Measurements from ENCODE around the gene TMEM132D.

TMEM132D gene

DNA sequence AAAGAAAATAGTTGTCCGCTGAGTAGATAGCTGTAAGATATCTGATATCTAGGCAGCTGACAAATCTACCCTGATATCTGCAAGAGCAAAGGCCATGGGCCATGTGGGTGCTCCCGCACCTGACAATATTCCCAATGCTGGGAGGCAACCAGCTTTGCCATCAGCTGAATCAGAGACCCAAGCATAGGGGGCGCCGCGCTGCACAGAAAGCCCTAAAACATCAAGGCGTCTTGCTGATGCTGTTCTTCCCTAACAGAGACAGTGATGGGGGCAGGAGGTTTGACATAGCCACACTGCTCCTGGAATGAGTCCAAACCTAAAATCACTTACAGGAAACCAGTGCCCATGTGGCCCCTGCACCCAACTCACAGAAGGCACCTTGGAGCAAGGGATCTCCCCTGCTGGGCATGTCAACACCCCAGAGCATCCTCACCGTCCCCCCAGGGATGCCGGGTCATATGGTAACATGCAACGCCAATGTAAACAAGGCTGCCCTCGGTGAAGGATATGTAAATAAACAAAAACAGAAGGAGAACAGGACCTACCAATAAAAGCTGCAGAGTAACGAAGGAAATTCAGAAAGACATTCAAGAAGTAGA is 199.5 kb downstream of the TMEM132D start:
- Histone ChIP-seq H3K4me3 (ENCODE audit: low read depth in 1 of 2, low read length in 2 of 2) (no peak overlapping the region), H3K4me1 (ENCODE audit: control insufficient read depth in 1 of 2, insufficient read depth in 2 of 2, low read length in 2 of 2) (no peaks in the 10 kb centered on the region), H3K27ac (ENCODE audit: low read depth, low read length) (no peak overlapping the region), H3K9ac (ENCODE audit: low read depth in 1 of 2, low read length in 2 of 2) (no peak overlapping the region), H3K9me3 (ENCODE audit: control insufficient read depth in 1 of 2, low read length in 2 of 2) (peaks cover 0 to 5% of the 10 kb centered on the region in 2 donors), H3K27me3 (ENCODE audit: control insufficient read depth in 1 of 2, insufficient read depth in 2 of 2, low read length in 2 of 2) (no peaks in the 10 kb centered on the region), H3K36me3 (ENCODE audit: control insufficient read depth in 1 of 2, insufficient read depth in 2 of 2, low read length in 2 of 2) (no peaks in the 10 kb centered on the region)

DNA sequence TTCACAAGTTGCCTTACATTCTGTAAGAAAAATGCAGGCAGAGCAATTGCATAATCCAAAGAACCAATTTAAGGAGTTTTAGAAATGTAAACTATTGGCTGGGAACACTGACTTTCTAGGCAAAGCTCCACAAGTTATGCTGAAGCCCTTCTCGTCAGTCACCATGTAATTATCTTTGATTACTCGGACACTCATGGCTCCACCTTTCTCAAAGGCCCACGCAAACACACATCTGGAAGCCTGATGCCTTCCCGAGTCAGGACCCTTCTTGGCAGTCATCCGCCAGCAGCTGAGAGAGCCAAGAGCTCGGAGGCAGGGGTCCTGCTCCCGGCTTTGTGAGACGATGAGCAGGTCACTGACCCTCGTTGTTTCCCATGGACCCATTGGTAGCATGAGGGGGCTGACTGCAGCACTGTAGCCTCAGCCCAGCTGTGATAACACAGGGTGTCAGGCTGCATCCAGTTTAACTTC is 202.2 kb downstream of the TMEM132D start:
- Histone ChIP-seq H3K4me3 (ENCODE audit: low read depth in 1 of 2, low read length in 2 of 2) (no peak overlapping the region), H3K9ac (ENCODE audit: low read depth in 1 of 2, low read length in 2 of 2) (no peak overlapping the region), H3K9me3 (ENCODE audit: control insufficient read depth in 1 of 2, low read length in 2 of 2) (peaks cover 0 to 2% of the 10 kb centered on the region in 2 donors), H3K27ac (ENCODE audit: low read depth, low read length) (no peak overlapping the region), H3K36me3 (ENCODE audit: control insufficient read depth in 1 of 2, insufficient read depth in 2 of 2, low read length in 2 of 2) (no peaks in the 10 kb centered on the region), H3K4me1 (ENCODE audit: control insufficient read depth in 1 of 2, insufficient read depth in 2 of 2, low read length in 2 of 2) (no peaks in the 10 kb centered on the region), H3K27me3 (ENCODE audit: control insufficient read depth in 1 of 2, insufficient read depth in 2 of 2, low read length in 2 of 2) (no peaks in the 10 kb centered on the region)

DNA sequence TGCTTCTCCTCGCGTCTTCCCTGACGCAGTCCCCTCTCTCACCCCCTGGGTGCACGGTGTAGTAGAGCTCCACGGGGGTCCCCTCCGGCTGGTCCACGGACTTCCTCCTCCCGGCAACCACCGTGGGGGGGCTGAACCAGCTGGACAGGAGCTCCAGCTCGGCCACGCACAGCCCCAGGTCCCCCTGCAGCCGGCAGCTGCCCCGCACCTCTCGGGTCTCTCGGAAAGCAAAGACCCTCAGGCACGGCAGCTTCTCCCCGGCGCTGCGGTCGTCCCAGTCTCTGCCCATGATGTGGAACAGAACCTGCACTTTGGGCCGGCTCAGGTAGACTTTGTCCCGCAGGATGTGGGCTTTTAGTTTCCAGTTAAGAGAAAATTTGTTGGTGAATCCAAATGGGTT is 203.8 kb downstream of the TMEM132D start:
- Histone ChIP-seq H3K4me1 (ENCODE audit: control insufficient read depth in 1 of 2, insufficient read depth in 2 of 2, low read length in 2 of 2) (no peaks in the 10 kb centered on the region), H3K36me3 (ENCODE audit: control insufficient read depth in 1 of 2, insufficient read depth in 2 of 2, low read length in 2 of 2) (no peaks in the 10 kb centered on the region), H3K27ac (ENCODE audit: low read depth, low read length) (no peak overlapping the region), H3K4me3 (ENCODE audit: low read depth in 1 of 2, low read length in 2 of 2) (no peak overlapping the region), H3K9ac (ENCODE audit: low read depth in 1 of 2, low read length in 2 of 2) (no peak overlapping the region), H3K9me3 (ENCODE audit: control insufficient read depth in 1 of 2, low read length in 2 of 2) (peaks cover 0 to 2% of the 10 kb centered on the region in 2 donors), H3K27me3 (ENCODE audit: control insufficient read depth in 1 of 2, insufficient read depth in 2 of 2, low read length in 2 of 2) (no peaks in the 10 kb centered on the region)

DNA sequence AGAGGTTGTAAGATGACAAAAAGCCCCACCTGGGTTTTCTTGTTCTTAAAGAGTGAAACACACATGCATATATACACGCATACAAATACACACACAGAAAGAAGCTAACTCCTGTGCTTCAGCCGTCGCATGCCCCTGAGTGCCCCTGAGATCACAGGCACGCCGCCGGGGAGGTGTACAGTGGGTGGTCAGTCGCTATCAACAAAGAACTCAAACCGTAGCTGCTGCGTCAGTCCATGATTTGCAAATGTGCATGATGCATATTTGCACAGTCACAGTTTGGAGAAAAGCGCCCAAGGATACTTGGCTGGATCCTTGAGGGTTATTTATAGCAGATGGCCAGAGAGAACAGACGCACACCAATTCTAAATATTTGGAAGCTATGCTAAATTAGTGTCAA is 206.9 kb downstream of the TMEM132D start:
- Histone ChIP-seq H3K27ac (ENCODE audit: low read depth, low read length) (no peak overlapping the region), H3K9ac (ENCODE audit: low read depth in 1 of 2, low read length in 2 of 2) (no peak overlapping the region), H3K4me3 (ENCODE audit: low read depth in 1 of 2, low read length in 2 of 2) (no peak overlapping the region), H3K9me3 (ENCODE audit: control insufficient read depth in 1 of 2, low read length in 2 of 2) (peaks cover 0 to 2% of the 10 kb centered on the region in 2 donors), H3K36me3 (ENCODE audit: control insufficient read depth in 1 of 2, insufficient read depth in 2 of 2, low read length in 2 of 2) (no peaks in the 10 kb centered on the region), H3K4me1 (ENCODE audit: control insufficient read depth in 1 of 2, insufficient read depth in 2 of 2, low read length in 2 of 2) (no peaks in the 10 kb centered on the region), H3K27me3 (ENCODE audit: control insufficient read depth in 1 of 2, insufficient read depth in 2 of 2, low read length in 2 of 2) (no peaks in the 10 kb centered on the region)

DNA sequence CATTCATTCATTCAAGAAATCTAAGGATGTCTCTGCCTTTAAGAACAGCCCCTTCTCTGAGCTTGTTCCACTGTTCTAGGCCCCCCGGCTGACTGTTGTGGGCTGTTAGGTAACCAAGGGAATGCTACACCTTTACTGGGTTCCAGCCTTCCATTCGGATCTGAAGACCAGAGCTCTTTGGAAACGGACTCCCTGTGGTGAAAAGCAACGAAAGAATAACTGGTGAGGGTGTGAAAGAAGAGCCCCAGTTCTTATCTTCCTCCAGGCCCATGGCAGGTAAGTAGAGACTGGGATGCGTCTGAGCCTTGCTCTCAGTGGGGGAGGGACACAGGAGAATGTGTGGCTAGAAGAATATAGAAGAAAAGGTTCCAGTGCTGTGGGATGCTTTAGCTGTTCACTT is 207.4 kb downstream of the TMEM132D start:
- Histone ChIP-seq H3K9ac (ENCODE audit: low read depth in 1 of 2, low read length in 2 of 2) (no peak overlapping the region), H3K9me3 (ENCODE audit: control insufficient read depth in 1 of 2, low read length in 2 of 2) (peaks cover 0 to 2% of the 10 kb centered on the region in 2 donors), H3K27ac (ENCODE audit: low read depth, low read length) (no peak overlapping the region)

DNA sequence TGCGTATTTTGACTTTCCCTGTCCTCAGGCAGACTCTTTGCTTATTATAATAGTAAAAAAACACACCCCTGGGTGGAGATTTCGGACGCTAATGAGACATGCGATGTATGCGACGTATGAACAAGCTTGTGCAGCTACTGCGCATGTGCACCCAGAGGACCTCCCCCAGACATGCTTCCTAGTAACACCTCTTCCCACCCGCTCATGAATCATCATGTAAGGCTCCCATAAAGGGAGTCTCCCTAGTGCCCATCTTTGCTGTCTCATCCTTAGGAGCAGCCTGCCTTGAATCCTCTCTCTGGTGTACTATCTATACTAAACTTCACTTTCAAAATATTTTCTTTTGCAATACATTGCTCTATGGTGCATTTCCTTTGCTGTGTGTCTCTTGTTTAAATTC is 210.1 kb downstream of the TMEM132D start:
- Histone ChIP-seq H3K4me3 (ENCODE audit: low read depth in 1 of 2, low read length in 2 of 2) (no peak overlapping the region), H3K9ac (ENCODE audit: low read depth in 1 of 2, low read length in 2 of 2) (no peak overlapping the region), H3K4me1 (ENCODE audit: control insufficient read depth in 1 of 2, insufficient read depth in 2 of 2, low read length in 2 of 2) (no peaks in the 10 kb centered on the region), H3K36me3 (ENCODE audit: control insufficient read depth in 1 of 2, insufficient read depth in 2 of 2, low read length in 2 of 2) (no peaks in the 10 kb centered on the region), H3K9me3 (ENCODE audit: control insufficient read depth in 1 of 2, low read length in 2 of 2) (no peaks in the 10 kb centered on the region), H3K27ac (ENCODE audit: low read depth, low read length) (no peak overlapping the region), H3K27me3 (ENCODE audit: control insufficient read depth in 1 of 2, insufficient read depth in 2 of 2, low read length in 2 of 2) (no peaks in the 10 kb centered on the region)

More for the DNA sequence above, 207.4 kb downstream of the TMEM132D start:
- no peak overlapping the region for H3K4me3 ChIP-seq (ENCODE audit: low read depth in 1 of 2, low read length in 2 of 2)
- no peaks in the 10 kb centered on the region for H3K4me1 ChIP-seq (ENCODE audit: control insufficient read depth in 1 of 2, insufficient read depth in 2 of 2, low read length in 2 of 2)
- H3K27me3 ChIP-seq (ENCODE audit: control insufficient read depth in 1 of 2, insufficient read depth in 2 of 2, low read length in 2 of 2), result no peaks in the 10 kb centered on the region
- no peaks in the 10 kb centered on the region for H3K36me3 ChIP-seq (ENCODE audit: control insufficient read depth in 1 of 2, insufficient read depth in 2 of 2, low read length in 2 of 2)

DNA sequence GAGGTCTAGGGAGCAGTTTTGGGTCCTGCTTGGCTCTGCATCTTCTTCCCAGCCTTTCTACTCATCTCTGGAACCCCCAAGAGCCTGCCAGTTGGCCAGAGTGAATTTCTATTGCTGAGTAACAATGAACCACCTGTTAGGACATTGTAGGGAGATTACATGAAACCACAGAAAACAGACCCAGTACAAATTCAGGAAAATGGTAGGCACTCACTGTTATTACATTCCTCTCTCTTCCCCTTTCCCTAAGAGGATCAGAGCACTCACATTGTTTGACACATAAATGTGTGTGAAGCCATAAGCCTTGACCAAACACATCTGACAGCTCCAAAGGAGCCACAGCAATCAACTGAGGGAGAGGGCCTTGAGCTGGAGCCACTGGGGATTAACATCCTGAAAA is 216.1 kb downstream of the TMEM132D start:
- Histone ChIP-seq H3K27me3 (ENCODE audit: control insufficient read depth in 1 of 2, insufficient read depth in 2 of 2, low read length in 2 of 2) (no peaks in the 10 kb centered on the region), H3K4me3 (ENCODE audit: low read depth in 1 of 2, low read length in 2 of 2) (no peak overlapping the region), H3K4me1 (ENCODE audit: control insufficient read depth in 1 of 2, insufficient read depth in 2 of 2, low read length in 2 of 2) (no peaks in the 10 kb centered on the region), H3K27ac (ENCODE audit: low read depth, low read length) (no peak overlapping the region), H3K9ac (ENCODE audit: low read depth in 1 of 2, low read length in 2 of 2) (no peak overlapping the region), H3K9me3 (ENCODE audit: control insufficient read depth in 1 of 2, low read length in 2 of 2) (no peaks in the 10 kb centered on the region), H3K36me3 (ENCODE audit: control insufficient read depth in 1 of 2, insufficient read depth in 2 of 2, low read length in 2 of 2) (no peaks in the 10 kb centered on the region)

DNA sequence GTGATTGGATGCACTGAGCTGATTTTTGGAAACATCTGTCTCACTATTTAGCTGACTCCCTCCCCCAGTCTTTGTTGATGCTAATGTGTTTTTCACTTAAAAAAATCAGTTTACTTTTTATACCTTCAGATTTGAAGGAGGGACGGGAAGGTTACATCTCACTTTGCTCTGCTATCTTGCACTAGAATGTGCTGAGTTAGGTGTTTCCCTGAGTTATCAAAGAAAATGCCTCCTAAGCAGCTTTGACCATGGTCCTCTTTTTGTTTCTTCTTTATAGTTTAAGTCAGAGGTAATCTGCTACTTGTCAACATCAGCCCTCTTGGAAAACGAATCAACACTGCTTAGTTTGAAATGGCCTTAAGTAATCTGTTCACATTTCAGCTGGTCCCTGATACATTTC is 222.0 kb downstream of the TMEM132D start:
- peaks cover 2 to 6% of the 10 kb centered on the region in 2 donors for H3K9me3 ChIP-seq (ENCODE audit: control insufficient read depth in 1 of 2, low read length in 2 of 2)
- H3K27ac ChIP-seq (ENCODE audit: low read depth, low read length), result no peak overlapping the region
- H3K36me3 ChIP-seq (ENCODE audit: control insufficient read depth in 1 of 2, insufficient read depth in 2 of 2, low read length in 2 of 2), result no peaks in the 10 kb centered on the region
- H3K27me3 ChIP-seq (ENCODE audit: control insufficient read depth in 1 of 2, insufficient read depth in 2 of 2, low read length in 2 of 2), result no peaks in the 10 kb centered on the region
- H3K9ac ChIP-seq (ENCODE audit: low read depth in 1 of 2, low read length in 2 of 2), result no peak overlapping the region
- H3K4me3 ChIP-seq (ENCODE audit: low read depth in 1 of 2, low read length in 2 of 2), result no peak overlapping the region
- no peaks in the 10 kb centered on the region for H3K4me1 ChIP-seq (ENCODE audit: control insufficient read depth in 1 of 2, insufficient read depth in 2 of 2, low read length in 2 of 2)

DNA sequence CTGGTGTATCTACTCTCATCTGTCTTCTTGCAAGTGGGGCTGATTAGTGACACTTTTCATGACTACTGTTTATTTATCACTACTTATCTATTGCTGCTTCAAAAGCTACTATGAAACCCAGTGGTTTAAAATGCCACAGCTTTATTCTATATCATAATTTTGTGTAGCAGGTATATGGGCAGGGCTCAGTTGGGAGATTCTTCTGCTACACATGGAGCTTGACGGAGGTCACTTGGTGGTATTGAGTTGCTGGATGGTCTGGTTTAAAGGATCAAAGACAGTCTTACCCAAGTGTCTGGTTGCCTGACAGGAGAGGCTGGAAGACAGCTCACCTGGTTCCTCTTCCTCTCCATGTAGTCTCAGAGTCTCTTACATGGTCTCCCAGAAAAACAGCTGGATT is 222.7 kb downstream of the TMEM132D start:
- Histone ChIP-seq H3K4me3 (ENCODE audit: low read depth in 1 of 2, low read length in 2 of 2) (no peak overlapping the region), H3K27ac (ENCODE audit: low read depth, low read length) (no peak overlapping the region), H3K4me1 (ENCODE audit: control insufficient read depth in 1 of 2, insufficient read depth in 2 of 2, low read length in 2 of 2) (no peaks in the 10 kb centered on the region), H3K9me3 (ENCODE audit: control insufficient read depth in 1 of 2, low read length in 2 of 2) (peaks cover 2 to 6% of the 10 kb centered on the region in 2 donors), H3K9ac (ENCODE audit: low read depth in 1 of 2, low read length in 2 of 2) (no peak overlapping the region), H3K36me3 (ENCODE audit: control insufficient read depth in 1 of 2, insufficient read depth in 2 of 2, low read length in 2 of 2) (no peaks in the 10 kb centered on the region), H3K27me3 (ENCODE audit: control insufficient read depth in 1 of 2, insufficient read depth in 2 of 2, low read length in 2 of 2) (no peaks in the 10 kb centered on the region)

DNA sequence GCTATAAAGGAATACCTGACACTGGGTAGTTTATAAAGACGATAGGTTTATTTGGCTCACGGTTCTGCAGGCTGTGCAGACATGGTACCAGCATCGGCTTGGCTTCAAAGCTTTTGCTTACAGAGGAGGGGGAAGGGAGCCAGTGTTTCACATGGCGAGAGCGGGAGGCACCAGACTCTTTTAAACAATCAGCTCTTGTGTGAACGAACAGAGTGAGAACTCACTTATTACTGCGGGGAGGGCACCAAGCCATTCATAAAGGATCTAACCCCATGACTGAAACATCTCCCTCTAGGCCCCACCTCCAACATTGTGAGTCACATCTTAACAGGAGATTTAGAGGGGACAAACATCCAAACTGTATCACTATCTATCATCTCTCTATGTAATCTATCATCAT is 227.4 kb downstream of the TMEM132D start:
- H3K4me1 ChIP-seq (ENCODE audit: control insufficient read depth in 1 of 2, insufficient read depth in 2 of 2, low read length in 2 of 2), result no peaks in the 10 kb centered on the region

More for the DNA sequence above, 227.4 kb downstream of the TMEM132D start:
- Histone ChIP-seq H3K4me3 (ENCODE audit: low read depth in 1 of 2, low read length in 2 of 2) (no peak overlapping the region), H3K27ac (ENCODE audit: low read depth, low read length) (no peak overlapping the region), H3K9me3 (ENCODE audit: control insufficient read depth in 1 of 2, low read length in 2 of 2) (peaks cover 2 to 6% of the 10 kb centered on the region in 2 donors), H3K27me3 (ENCODE audit: control insufficient read depth in 1 of 2, insufficient read depth in 2 of 2, low read length in 2 of 2) (no peaks in the 10 kb centered on the region), H3K36me3 (ENCODE audit: control insufficient read depth in 1 of 2, insufficient read depth in 2 of 2, low read length in 2 of 2) (no peaks in the 10 kb centered on the region), H3K9ac (ENCODE audit: low read depth in 1 of 2, low read length in 2 of 2) (no peak overlapping the region)
